T47D (cell line): Measurements from ENCODE around the gene C3orf62.
A peak's percentile ranks its signal among the peaks of the same experiment; 100 is the strongest.
"Not testable (repeated sequence)": the region's sequence is repeated elsewhere in the genome, so short reads cannot be mapped to it uniquely, and the experiment has no call there.

Source experiments
- DNase-seq, 2 experiments: peaks; one replicate each; pipeline versions ENCODE4 v3.0.0 to v3.0.0-alpha.2; 2011 to 2012; ENCODE audit warnings: low read depth in 1 of 2, low spot score in 1 of 2
- JUND ChIP-seq: IDR thresholded peaks from 2 replicates; pipeline ENCODE4 v1.6.1; 2012; ENCODE audit warnings: low read depth
- in situ Hi-C: cut with HindIII; loops from 2 replicates; pipeline ENCODE4 v1.10.0; 2016; ENCODE audit warnings: low sequenced_read_pairs, low pct_unique_long_range_greater_than_20kb

Gene C3orf62

DNA sequence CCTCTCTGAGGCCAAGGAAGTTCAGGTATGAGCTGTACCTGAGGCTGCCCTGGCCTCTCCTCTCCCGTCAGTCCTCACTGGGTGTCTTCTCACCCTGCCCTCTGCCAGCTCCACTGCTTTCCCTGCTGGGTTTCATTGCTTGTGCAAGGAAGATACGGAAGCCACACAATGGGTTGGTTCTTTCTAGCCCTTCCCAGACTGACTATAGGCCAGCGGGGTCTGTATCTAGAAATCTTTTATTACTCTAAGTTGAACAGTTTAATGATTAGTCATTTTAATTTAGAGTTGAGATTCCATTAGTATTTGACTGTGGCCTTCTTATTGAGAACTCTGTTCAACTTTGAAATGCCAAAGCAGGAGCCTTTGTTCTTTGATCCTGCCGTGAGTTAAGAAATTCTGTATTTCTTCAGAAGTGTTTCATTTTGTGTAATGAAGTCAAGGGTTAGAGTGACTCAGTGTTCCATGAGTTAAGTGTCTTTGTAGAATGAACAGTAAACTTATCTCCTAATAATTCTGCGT lies 16.2 kb downstream of the C3orf62 start:
- in situ Hi-C loops = no loop called here
- no peak for DNase-seq
- no peak for TF ChIP-seq JUND

DNA sequence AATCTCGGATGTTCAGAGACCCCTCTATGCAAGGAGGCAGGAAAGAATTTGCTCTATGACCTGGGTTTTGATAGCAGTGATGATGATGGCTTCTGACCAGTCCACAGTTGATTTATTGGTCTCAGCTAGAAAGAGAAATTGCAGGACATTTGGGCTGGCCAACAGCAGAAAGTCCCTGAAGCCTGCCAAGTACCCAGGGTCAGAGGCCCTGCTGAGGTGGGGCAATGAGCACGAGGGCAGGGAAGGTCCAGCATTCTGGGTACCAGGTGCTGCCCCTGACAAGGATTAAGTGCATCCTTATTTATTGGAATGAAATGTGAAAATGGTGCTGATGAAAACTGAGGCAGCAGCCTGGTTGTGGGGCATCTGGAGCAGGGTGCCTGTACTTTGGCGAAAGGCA lies 19.8 kb downstream of the C3orf62 start:
- TF ChIP-seq JUND = no peak
- in situ Hi-C loops = no loop called here
- no peak for DNase-seq

DNA sequence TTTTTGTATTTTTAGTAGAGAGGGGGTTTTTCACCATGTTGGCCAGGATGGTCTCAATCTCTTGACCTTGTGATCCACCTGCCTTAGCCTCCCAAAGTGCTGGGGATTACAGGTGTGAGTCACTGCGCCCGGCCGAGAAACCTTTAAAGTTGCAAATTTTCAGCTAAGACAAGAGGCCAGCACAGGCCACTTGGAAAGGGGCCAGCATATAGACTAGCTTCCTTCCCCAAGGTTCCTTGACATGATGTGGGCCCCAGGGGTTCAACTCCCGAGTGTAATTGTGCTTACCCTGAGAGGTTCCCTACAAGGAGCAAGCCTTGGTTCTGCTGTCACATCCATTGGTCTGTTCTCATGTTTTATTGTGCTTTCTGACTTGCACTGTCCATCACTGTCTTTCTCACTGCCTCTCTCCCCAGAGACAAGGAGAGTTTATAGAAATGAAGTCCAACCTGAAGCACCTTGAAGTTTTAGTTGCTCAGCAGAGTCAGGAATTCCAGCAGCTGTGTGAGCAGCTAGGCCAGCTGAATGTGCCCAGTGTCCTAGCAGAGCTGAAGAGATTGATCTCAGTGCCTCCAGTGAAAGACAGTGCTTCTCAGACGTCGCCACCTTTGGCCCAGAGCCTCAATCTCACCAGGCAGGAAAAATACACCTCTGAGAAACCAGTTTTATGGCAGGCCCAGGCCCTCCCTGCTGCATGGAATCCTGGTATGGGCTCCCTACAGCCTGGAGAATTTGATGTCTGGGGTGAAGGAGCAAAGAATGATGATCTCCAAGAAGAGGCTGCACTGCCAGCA lies 21.1 kb downstream of the C3orf62 start:
- peak in 1 of 2 experiments; percentile 5 for DNase-seq
- in situ Hi-C loops = no loop called here
- TF ChIP-seq JUND = no peak

DNA sequence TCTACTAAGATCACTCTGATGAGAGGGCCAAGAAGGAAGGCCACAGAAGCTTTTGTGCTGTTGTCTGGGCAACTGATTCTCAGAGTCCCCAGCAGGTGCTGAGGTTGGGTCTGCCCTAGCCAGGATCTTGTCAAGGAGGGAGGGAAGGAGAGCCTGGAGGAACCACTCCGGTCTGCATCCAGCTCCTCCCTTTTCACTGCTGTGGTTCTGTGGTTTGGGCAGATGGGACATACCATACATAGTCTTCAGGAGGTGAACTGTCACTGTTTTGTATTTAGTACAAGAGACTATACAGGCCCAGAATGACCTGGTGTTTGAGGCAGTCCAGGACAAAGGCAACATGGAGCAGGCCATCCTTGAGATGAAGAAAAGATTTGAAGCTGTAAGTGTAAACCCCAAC lies 21.9 kb downstream of the C3orf62 start:
- in situ Hi-C loops = no loop called here
- no peak for TF ChIP-seq JUND
- DNase-seq = peak in 1 of 2 experiments; percentile 31

DNA sequence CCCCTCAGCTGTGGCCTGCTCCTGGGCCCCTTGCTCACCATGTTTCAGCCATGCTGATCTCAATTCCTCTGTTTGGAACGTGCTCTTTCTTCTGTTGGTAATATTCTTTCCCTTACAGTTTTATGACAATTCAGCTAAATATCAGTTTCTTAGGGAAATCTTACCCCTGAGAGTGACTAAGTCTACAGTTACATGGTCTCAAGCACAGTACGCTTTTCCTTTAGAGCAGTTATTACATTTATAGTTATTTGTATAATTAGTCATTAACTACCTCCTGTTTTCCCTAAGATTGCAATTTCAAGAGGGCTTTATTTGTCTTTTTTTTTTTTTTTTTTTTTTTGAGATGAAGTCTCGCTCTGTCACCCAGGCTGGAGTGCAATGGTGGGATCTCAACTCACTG lies 23.5 kb downstream of the C3orf62 start:
- in situ Hi-C loops = no loop called here
- DNase-seq = no peak
- TF ChIP-seq JUND = no peak

DNA sequence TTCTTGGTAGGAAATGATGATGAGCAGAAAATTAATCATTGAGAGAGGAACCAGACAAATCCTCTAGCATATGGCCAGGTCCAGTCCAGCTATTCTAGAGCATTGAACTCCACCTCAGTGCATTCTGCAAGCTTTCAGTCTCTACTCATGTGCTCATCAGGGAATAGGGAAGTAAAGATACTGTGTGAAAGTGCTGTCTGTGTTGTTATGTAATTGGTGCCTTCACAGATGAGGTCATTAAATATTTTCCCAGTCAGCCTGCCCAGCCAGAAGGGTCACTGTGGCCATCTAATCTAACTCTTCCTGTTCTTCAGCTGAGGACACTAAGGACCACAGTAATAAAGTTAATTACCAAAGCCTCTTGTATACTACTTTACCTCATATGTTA lies 28.2 kb downstream of the C3orf62 start:
- no peak for TF ChIP-seq JUND
- in situ Hi-C loops = no loop called here
- peak in 1 of 2 experiments; percentile 13 for DNase-seq

DNA sequence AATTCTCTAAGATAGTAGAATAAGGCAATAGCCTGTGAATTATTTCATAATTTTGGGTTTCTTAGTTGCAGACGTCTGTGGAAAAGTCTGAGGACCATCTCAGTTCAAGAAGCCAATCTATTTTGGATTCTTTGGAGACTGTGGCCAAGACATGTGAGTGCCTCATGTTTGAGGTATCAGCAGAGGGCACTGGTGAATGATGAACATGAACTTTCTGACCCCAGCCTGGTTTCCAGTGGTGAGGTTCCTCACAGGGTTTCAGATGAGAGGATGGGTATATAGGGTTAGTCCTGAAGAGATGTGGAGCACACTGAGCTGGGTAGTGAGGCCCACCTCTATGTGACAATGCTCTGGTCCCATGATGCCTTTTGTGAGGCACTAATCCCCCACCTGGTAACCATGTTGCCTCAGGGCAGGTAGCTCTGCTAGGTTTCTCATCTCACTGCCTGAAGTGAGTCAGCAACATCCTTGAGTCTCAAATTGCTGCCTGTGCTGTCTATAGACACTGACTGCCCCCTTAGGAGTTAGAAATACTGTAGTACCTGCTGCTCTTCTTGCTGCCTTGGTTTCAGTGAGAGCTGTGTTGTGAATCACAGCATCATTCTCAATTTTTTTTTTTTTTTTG lies 32.3 kb downstream of the C3orf62 start:
- peak in 1 of 2 experiments; percentile 17 for DNase-seq
- in situ Hi-C loops = no loop called here
- TF ChIP-seq JUND = no peak

DNA sequence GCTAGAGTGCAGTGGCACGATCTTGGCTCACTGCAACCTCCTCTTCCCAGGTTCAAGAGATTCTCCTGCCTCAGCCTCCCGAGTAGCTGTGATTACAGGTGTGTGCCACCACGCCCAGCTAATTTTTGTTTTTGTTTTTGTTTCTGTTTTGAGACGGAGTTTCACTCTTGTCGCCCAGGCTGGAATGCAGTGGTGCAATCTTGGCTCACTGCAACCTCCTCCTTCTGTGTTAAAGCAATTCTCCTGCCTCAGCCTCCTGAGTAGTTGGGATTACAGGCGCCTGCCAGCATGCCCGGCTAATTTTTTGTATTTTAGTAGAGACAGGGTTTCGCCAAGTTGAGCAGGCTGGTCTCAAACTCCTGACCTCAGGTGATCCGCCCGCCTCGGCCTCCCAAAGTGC lies 36.9 kb downstream of the C3orf62 start:
- in situ Hi-C loops, DNase-seq: not testable (repeated sequence)

DNA sequence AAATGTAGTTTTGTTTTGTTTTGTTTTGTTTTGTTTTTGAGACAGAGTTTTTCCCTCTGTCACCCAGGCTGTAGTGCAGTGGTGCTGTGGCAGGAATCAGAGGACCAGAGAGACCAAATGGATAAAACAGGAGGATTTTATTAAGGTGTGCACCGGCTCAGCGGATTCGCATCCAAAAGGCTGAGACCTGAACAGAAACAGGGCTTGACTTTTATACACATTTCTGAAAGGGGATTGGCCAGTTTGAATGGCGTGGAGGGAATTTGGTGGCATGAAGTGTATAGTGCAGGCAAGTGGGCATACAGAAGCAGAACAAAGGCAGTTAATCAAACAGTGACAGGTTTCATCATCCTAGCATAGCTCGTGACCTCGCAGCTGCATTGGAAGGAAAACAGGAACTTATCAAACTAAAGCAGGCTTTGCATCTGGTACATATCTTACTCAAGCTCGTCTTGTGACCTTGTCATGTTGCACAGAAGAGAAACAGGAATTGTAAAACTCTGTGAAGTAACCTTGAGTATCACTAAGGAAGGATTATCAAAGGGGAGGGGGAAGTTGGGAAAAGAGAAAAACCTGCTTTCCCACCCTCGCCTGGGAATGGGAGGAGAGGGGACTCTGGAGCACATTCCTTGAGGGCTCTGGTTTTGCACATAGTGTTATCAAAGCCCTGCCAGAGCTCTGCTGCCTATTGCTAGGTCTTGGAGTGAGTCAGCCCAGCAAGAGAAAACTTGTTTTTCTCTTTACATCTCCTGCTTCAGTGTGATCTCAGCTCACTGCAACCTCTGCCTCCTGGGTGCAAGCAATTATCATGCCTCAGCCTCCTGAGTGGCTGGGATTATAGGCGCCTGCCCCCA lies 38.5 kb downstream of the C3orf62 start:
- TF ChIP-seq JUND = no peak
- in situ Hi-C loops = no loop called here
- DNase-seq = no peak

DNA sequence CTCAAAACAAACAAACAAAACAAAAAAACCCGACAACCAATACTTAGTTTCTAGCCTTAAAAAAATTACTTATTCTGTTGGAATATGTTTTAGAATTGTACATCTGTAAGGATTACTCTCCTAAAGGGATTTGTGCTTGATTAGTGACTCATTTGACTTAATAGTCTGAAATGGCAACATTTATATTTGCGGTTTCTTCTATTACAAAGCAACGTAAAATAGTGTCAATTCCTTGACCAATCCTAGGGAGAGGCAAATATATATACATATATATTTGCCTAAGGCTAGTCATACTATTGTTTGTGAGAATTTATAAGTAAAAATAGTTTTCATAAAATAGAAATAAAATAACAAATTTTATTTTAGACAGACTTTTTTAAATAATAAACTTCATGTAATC lies 39.7 kb downstream of the C3orf62 start:
- no peak for TF ChIP-seq JUND
- DNase-seq = no peak
- in situ Hi-C loops = no loop called here

DNA sequence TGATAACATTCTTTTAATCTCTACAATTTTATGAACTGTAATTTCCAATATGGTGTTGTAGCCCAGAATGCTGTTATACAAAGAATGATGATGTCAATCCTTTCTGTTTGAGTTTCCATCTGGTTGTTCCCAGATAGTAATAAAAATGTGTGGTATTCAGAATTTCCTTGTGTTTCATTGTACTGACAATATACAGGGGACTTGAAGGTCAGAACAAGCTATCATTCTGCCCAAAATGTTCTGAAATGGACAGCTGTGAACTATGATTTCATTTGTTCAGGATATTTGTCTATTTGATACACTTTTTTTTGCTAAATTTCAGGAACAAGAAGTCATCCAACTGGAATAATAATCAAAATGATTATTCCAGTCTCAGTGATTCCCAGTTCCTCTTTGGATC lies 40.8 kb downstream of the C3orf62 start:
- DNase-seq = no peak
- in situ Hi-C loops = no loop called here
- TF ChIP-seq JUND = no peak

DNA sequence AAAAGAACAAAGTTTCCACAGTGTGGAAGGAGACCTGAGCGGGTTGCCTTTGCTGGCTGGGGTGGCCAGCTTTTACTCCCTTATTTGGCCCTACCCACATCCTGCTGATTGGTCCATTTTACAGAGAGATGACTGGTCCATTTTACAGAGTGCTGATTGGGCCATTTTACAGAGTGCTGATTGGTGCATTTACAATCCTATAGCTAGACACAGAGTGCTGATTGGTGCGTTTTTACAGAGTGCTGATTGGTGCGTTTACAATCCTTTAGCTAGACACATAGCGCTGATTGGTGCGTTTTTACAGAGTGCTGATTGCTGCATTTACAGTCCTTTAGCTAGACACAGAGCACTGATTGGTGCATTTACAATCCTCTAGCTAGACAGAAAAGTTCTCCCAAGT lies 48.2 kb downstream of the C3orf62 start:
- DNase-seq, in situ Hi-C loops: not testable (repeated sequence)

DNA sequence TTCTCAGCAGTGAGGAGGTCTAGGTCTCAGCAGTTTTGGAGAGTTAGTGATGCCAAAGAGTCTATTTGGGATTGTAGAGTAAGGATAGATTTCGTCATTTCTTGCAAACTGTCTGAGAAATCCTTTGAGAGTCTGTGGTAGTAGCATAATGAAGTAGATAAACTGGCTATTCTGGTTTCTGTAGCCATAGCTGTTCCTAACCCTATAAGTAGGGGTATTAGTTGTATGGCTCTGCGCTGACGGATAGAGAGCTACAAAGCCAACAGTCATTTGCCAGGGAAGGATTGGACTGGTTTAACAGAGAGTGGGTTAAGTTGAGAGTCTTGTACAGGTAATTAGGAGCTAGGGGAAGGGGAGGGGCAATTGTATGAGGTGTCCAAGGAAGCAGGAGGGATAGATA lies 55.0 kb downstream of the C3orf62 start:
- peak in 1 of 2 experiments; percentile 68 for DNase-seq
- in situ Hi-C loops = no loop called here
- TF ChIP-seq JUND = no peak

DNA sequence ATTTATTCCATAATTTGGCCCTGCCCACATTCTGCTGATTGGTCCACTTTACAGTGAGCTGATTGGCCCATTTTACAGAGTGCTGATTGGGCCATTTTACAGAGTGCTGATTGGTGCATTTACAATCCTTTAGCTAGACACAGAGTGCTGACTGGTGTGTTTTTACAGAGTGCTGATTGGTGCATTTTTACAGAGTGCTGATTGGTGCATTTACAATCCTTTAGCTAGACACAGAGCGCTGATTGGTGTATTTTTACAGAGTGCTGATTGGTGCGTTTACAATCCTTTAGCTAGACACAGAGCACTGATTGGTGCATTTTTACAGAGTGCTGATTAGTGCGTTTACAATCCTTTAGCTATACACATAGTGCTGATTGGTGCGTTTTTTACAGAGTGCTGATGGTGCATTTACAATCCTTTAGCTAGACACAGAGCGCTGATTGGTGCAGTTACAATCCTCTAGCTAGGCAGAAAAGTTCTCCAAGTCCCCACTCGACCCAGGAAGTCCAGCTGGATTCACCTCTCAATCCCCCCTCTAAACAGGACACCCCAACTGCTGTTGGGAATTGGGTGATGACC lies 56.0 kb downstream of the C3orf62 start:
- in situ Hi-C loops, DNase-seq: not testable (repeated sequence)
